Upper lobe of left lung (tissue), 6 donors: ENCODE data around the gene IRF8. TPM values are rescaled to one million over a fixed set of nuclear protein-coding genes. Genes with fewer than 3 reads are reported as not detected.
A peak's percentile ranks its signal among the peaks of the same experiment; 100 is the strongest.

Source experiments
- ATAC-seq, 2 donors: fragments of 200-7000 bp; cut with Tn5 transposase; one replicate each; pipeline ENCODE4 v1.9.1; 2022; ENCODE audit warnings: mild to moderate bottlenecking in 2 of 2, moderate library complexity in 2 of 2; ENCODE audit not compliant: low FRiP score in 2 of 2
- DNase-seq, 2 donors: peaks; one replicate each; pipeline ENCODE4 v3.0.0-alpha.2; 2019 to 2020
- H3K27ac ChIP-seq, 4 donors: fragments of 200-600 bp; sonication (generic); one replicate each; pipeline ENCODE4 v1.5.1; 2016 to 2019
- H3K27me3 ChIP-seq, 4 donors: fragments of 200-600 bp; sonication (generic); one replicate each; pipeline ENCODE4 v1.5.1; 2017 to 2019
- H3K36me3 ChIP-seq, 4 donors: fragments of 200-600 bp; sonication (generic); one replicate each; pipeline ENCODE4 v1.5.1; 2016 to 2019
- H3K4me1 ChIP-seq, 4 donors: fragments of 200-600 bp; sonication (generic); one replicate each; pipeline ENCODE4 v1.5.1; 2018 to 2019
- H3K4me3 ChIP-seq, 4 donors: fragments of 200-600 bp; sonication (generic); one replicate each; pipeline ENCODE4 v1.5.1; 2017 to 2019; ENCODE audit warnings: mild to moderate bottlenecking in 2 of 4, moderate library complexity in 1 of 4
- H3K9me3 ChIP-seq, 4 donors: fragments of 200-600 bp; sonication (generic); one replicate each; pipeline ENCODE4 v1.5.1; 2018 to 2019
- EP300 ChIP-seq, 4 donors: sonication (generic); formaldehyde crosslinking; IDR thresholded peaks; one replicate each; pipeline ENCODE4 v1.5.1; 2017; ENCODE audit warnings: antibody characterized with exemption in 4 of 4, control low read depth in 2 of 4
- POLR2A ChIP-seq, 4 donors: fragments of 450-650 bp; IDR thresholded peaks; one replicate each; pipeline ENCODE4 v1.5.1; 2016 to 2017; ENCODE audit warnings: antibody characterized with exemption in 4 of 4, mild to moderate bottlenecking in 2 of 4
- POLR2AphosphoS5 ChIP-seq, 2 donors: sonication (generic); formaldehyde crosslinking; IDR thresholded peaks; one replicate each; pipeline ENCODE4 v1.5.1; 2017; ENCODE audit warnings: antibody characterized with exemption in 2 of 2
- WGBS, 2 donors: methylation state at CpG; one replicate each; pipeline ENCODE4 v1.1.5; 2017 to 2018; 5-methylcytosine and 5-hydroxymethylcytosine counted together
- total RNA-seq, 6 donors: library from RNA; depleted of rRNA in 4 of 6; stranded (reverse); fragments of >200 nt in 4 of 6; gene quantifications; one replicate each; pipeline versions ENCODE4 v1.1.0 to v1.2.1, GENCODE V29; 2016 to 2021
- TF ChIP-seq, protein P1 (sequence below), 6 experiments: fragments of 450-650 bp in 4 of 6; fragments of 200-600 bp in 2 of 6; sonication (generic) in 2 of 6; IDR thresholded peaks; one replicate each; pipeline ENCODE4 v1.5.1; 2016 to 2019; ENCODE audit warnings: antibody characterized with exemption in 6 of 6
- donor health status: DM: no; HTN: no; CAD: no; lungs with moderate emphysema.
- donor health status: DM: no; HTN: yes; CAD: no; lungs with severe emphysema.

The IRF8 gene
- total RNA-seq, 6 donors from 2014 or later = 41.5 to 141 (median 72.8) TPM

DNA sequence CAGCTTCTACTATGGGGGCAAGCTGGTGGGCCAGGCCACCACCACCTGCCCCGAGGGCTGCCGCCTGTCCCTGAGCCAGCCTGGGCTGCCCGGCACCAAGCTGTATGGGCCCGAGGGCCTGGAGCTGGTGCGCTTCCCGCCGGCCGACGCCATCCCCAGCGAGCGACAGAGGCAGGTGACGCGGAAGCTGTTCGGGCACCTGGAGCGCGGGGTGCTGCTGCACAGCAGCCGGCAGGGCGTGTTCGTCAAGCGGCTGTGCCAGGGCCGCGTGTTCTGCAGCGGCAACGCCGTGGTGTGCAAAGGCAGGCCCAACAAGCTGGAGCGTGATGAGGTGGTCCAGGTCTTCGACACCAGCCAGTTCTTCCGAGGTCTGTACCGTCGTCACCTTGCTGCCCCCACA is 19.5 kb downstream of the IRF8 start:
- DNase-seq (peak in 1 of 2 donors; percentile 82), ATAC-seq (no peak)
- Histone ChIP-seq H3K27ac (no peak overlapping the region), H3K4me3 (no peak overlapping the region), H3K27me3 (no peaks in the 10 kb centered on the region), H3K9me3 (no peaks in the 10 kb centered on the region), H3K4me1 (peaks cover 6 to 23% (median 14%) of the 10 kb centered on the region in 4 donors), H3K36me3 (peaks cover 0 to 9% (median 4%) of the 10 kb centered on the region in 4 donors)
- no peak for TF ChIP-seq POLR2A (IDR thresholded peaks at IDR 0.05)
- TF ChIP-seq POLR2AphosphoS5 (IDR thresholded peaks at IDR 0.05) = no peak
- TF ChIP-seq, protein P1, sequence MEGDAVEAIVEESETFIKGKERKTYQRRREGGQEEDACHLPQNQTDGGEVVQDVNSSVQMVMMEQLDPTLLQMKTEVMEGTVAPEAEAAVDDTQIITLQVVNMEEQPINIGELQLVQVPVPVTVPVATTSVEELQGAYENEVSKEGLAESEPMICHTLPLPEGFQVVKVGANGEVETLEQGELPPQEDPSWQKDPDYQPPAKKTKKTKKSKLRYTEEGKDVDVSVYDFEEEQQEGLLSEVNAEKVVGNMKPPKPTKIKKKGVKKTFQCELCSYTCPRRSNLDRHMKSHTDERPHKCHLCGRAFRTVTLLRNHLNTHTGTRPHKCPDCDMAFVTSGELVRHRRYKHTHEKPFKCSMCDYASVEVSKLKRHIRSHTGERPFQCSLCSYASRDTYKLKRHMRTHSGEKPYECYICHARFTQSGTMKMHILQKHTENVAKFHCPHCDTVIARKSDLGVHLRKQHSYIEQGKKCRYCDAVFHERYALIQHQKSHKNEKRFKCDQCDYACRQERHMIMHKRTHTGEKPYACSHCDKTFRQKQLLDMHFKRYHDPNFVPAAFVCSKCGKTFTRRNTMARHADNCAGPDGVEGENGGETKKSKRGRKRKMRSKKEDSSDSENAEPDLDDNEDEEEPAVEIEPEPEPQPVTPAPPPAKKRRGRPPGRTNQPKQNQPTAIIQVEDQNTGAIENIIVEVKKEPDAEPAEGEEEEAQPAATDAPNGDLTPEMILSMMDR (IDR thresholded peaks at IDR 0.05) = no peak
- TF ChIP-seq EP300 (IDR thresholded peaks at IDR 0.05) = no peak
- 96 to 98% methylated on average over 27 of the region's 30 CpGs for WGBS, 2 donors

DNA sequence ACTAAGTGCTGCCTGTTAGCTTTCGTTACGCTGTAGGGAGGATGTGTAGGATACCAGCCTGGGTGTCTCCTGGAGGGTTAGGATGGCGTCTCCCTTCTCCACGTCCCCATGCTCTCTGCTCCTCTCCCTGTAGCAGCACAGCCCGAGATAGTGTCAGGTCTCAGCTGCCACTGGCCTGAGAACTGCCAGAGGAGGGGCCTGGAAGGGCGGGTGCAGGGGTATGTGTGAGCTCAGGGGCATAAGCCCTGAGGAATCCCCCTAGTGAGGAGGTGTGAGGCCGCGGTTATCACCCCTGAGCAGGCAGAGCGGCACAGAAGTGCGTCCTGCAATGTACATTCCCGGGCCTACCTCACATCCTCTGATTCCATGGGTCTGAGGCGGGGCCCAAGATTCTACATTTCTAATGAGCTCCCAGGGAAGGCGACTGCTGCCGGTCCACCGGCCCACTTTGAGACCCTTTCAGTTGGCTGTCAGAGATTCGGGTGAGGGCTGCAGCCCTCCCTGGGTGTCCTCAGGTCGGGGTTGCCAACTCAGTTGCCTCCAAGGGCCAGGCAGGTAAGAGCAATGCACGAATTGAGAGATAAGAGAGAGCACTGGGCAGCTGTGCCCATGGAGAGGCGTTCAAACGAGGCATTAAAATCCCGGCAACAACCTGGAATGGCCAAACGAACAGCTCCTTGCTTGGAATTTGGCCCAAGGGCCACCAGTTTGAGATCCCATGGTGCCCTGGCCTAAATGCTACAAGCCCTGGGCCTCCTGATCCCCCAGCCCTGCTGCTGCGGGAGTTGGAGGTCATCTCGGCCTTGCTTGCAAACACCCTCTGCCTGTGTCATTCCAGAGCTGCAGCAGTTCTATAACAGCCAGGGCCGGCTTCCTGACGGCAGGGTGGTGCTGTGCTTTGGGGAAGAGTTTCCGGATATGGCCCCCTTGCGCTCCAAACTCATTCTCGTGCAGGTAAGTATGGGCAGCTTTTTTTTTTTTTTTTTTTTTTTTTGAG is 20.6 kb downstream of the IRF8 start:
- 86 to 87% methylated on average over 22 to 29 of the region's 29 CpGs for WGBS, 2 donors
- TF ChIP-seq EP300 (IDR thresholded peaks at IDR 0.05) (no peak), POLR2AphosphoS5 (IDR thresholded peaks at IDR 0.05) (no peak), POLR2A (IDR thresholded peaks at IDR 0.05) (no peak)
- TF ChIP-seq, protein P1 (IDR thresholded peaks at IDR 0.05) = no peak
- no peak for ATAC-seq
- no peaks in the 10 kb centered on the region for H3K9me3 ChIP-seq
- no peak for DNase-seq
- no peak overlapping the region for H3K4me3 ChIP-seq
- peaks cover 0 to 9% (median 4%) of the 10 kb centered on the region in 4 donors for H3K36me3 ChIP-seq
- peaks cover 6 to 18% (median 13%) of the 10 kb centered on the region in 4 donors for H3K4me1 ChIP-seq
- no peak overlapping the region for H3K27ac ChIP-seq
- no peaks in the 10 kb centered on the region for H3K27me3 ChIP-seq

DNA sequence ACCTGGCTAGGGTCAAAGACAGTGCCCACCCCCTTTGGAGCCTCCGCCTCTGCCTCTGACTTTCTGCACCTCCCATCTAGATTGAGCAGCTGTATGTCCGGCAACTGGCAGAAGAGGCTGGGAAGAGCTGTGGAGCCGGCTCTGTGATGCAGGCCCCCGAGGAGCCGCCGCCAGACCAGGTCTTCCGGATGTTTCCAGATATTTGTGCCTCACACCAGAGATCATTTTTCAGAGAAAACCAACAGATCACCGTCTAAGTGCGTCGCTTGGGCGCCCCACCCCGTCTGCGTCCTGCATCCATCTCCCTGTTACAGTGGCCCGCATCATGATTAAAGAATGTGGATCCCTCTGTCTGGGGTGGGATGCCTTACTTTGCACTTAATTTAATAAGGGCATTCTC is 22.1 kb downstream of the IRF8 start:
- DNase-seq (no peak), ATAC-seq (no peak)
- Histone ChIP-seq H3K27me3 (no peaks in the 10 kb centered on the region), H3K27ac (no peak overlapping the region), H3K36me3 (peaks cover 0 to 9% (median 4%) of the 10 kb centered on the region in 4 donors), H3K9me3 (no peaks in the 10 kb centered on the region), H3K4me1 (peaks cover 6 to 11% (median 10%) of the 10 kb centered on the region in 4 donors), H3K4me3 (no peak overlapping the region)
- TF ChIP-seq POLR2A (IDR thresholded peaks at IDR 0.05) = no peak
- 95 to 97% methylated on average over 13 to 14 of the region's 14 CpGs for WGBS, 2 donors

DNA sequence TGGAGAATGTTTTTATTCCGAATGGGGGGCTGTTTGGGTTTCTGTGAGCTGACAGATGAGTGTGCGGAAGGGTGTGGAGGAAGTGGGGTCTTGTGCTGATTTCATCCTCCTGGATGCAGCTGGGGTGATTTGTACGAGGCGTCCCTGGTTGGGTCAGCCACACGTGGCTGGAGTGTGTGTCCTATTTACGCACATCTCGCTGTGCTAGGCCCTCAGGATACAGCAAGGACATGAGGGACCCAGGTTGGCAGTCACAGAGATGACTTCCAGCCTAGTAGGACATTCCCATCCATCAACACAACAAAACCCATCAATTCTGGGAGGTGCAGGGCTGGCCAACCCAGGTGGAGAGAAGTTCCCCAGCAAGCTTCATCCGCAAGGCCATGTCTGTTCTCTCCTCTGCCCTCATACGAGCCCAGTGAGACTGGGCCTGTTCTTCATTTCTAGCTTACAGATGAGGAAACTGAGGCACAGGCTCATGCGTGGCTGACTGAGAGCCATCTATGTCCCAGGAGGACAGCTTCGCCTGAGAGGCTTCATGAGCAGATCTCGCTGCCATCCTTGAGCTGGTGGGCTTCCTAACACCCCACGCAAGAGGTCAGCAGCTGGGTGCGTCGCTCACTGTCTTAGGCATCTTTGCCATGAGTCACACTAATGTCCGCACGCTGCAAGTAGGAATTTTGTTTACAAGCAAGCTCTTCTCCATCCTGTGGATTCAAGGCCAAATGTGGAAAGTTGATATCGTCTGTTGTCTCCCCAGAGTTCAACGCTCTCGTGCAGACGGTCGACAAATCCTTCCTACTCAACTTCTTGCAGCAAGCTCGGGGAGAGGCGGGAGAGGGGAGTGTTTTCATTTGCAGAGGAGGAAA is 24.4 kb downstream of the IRF8 start:
- no peaks in the 10 kb centered on the region for H3K9me3 ChIP-seq
- no peak overlapping the region for H3K27ac ChIP-seq
- no peak for TF ChIP-seq POLR2AphosphoS5 (IDR thresholded peaks at IDR 0.05)
- no peak for TF ChIP-seq EP300 (IDR thresholded peaks at IDR 0.05)
- TF ChIP-seq, protein P1 (IDR thresholded peaks at IDR 0.05) = no peak
- TF ChIP-seq POLR2A (IDR thresholded peaks at IDR 0.05) = no peak
- no peaks in the 10 kb centered on the region for H3K27me3 ChIP-seq
- WGBS, 2 donors = 75 to 86% methylated on average over 24 of the region's 24 CpGs
- H3K4me1 ChIP-seq = peaks cover 4 to 11% (median 5%) of the 10 kb centered on the region in 4 donors
- ATAC-seq (no peak), DNase-seq (no peak)
- H3K36me3 ChIP-seq = peaks cover 0 to 9% (median 4%) of the 10 kb centered on the region in 4 donors
- no peak overlapping the region for H3K4me3 ChIP-seq

DNA sequence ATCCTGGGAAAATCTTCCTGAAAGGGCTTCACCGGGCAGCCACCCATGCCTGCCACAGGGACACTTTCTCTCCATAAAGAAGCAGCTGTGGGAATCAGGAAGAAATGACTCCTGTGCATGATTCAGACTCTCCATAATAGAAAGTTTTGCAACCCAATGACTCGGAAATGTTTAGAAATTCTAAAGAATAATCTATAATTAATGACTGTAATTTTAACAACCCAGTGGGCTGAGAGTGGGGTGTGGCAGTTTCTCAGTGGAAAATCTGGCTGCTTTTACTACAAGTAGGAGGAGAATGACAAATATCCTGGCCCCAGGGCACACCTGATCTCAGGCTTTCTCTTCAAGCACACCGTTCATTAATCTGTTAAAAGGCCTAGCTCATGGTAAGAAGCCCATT is 25.7 kb downstream of the IRF8 start:
- H3K27me3 ChIP-seq = no peaks in the 10 kb centered on the region
- ATAC-seq (no peak), DNase-seq (no peak)
- 57 to 61% methylated on average over 3 of the region's 3 CpGs for WGBS, 2 donors
- H3K9me3 ChIP-seq = no peaks in the 10 kb centered on the region
- H3K4me1 ChIP-seq = peaks cover 4 to 20% (median 8%) of the 10 kb centered on the region in 4 donors
- peaks cover 0 to 2% (median under 1%) of the 10 kb centered on the region in 4 donors for H3K36me3 ChIP-seq
- TF ChIP-seq POLR2AphosphoS5 (IDR thresholded peaks at IDR 0.05) (no peak), EP300 (IDR thresholded peaks at IDR 0.05) (no peak), POLR2A (IDR thresholded peaks at IDR 0.05) (no peak)
- TF ChIP-seq, protein P1 (IDR thresholded peaks at IDR 0.05) = no peak
- H3K27ac ChIP-seq = no peak overlapping the region
- H3K4me3 ChIP-seq = no peak overlapping the region
